ENCODE data around the gene HPCA.
"Not testable (repeated sequence)": the region's sequence is repeated elsewhere in the genome, so short reads cannot be mapped to it uniquely, and the experiment has no call there.

Gene HPCA

GRCh38 chr1:32899586-32900296 lies 13.4 kb downstream of the HPCA start:
- H3K9me3 ChIP-seq (ENCODE audit: control insufficient read depth in 1 of 2, low read length in 2 of 2), result no peaks in the 10 kb centered on the region
- no peaks in the 10 kb centered on the region for H3K27me3 ChIP-seq (ENCODE audit: low read depth, low read length)
- H3K36me3 ChIP-seq (ENCODE audit: control insufficient read depth in 1 of 2, insufficient read depth in 2 of 2, low read length in 2 of 2), result no peaks in the 10 kb centered on the region
- no peak overlapping the region for H3K27ac ChIP-seq (ENCODE audit: low read length)
- H3K4me3 ChIP-seq (ENCODE audit: low read depth in 1 of 2, low read length in 2 of 2), result no peak overlapping the region
- H3K4me1 ChIP-seq (ENCODE audit: control insufficient read depth in 1 of 2, insufficient read depth in 2 of 2, low read length in 2 of 2), result peaks cover 0 to 10% of the 10 kb centered on the region in 2 donors

- H3K36me3 ChIP-seq (ENCODE audit: control insufficient read depth in 1 of 2, insufficient read depth in 2 of 2, low read length in 2 of 2), result no peaks in the 10 kb centered on the region
- peaks cover 0 to 10% of the 10 kb centered on the region in 2 donors for H3K4me1 ChIP-seq (ENCODE audit: control insufficient read depth in 1 of 2, insufficient read depth in 2 of 2, low read length in 2 of 2)
- peak overlapping the region; percentile 53 to 67 for H3K4me3 ChIP-seq (ENCODE audit: low read depth in 1 of 2, low read length in 2 of 2)
- H3K27me3 ChIP-seq (ENCODE audit: low read depth, low read length), result no peaks in the 10 kb centered on the region
- H3K27ac ChIP-seq (ENCODE audit: low read length), result peak overlapping the region; percentile 16
- H3K9me3 ChIP-seq (ENCODE audit: control insufficient read depth in 1 of 2, low read length in 2 of 2), result no peaks in the 10 kb centered on the region
Observed at GRCh38 chr1:32900371-32900955, 14.2 kb downstream of the HPCA start.

- Histone ChIP-seq H3K36me3 (ENCODE audit: control insufficient read depth in 1 of 2, insufficient read depth in 2 of 2, low read length in 2 of 2) (no peaks in the 10 kb centered on the region), H3K27ac (ENCODE audit: low read length) (peak within 1 kb of the TSS; percentile 75), H3K9me3 (ENCODE audit: control insufficient read depth in 1 of 2, low read length in 2 of 2) (no peaks in the 10 kb centered on the region), H3K4me1 (ENCODE audit: control insufficient read depth in 1 of 2, insufficient read depth in 2 of 2, low read length in 2 of 2) (peaks cover 0 to 10% of the 10 kb centered on the region in 2 donors), H3K4me3 (ENCODE audit: low read depth in 1 of 2, low read length in 2 of 2) (peak within 1 kb of the TSS; percentile 65 to 67), H3K27me3 (ENCODE audit: low read depth, low read length) (no peaks in the 10 kb centered on the region)
Observed at GRCh38 chr1:32900956-32901822, 14.9 kb downstream of the HPCA start, which contains the start of gene TMEM54. TSS of gene TMEM54 (minus strand) at chr1:32901389. CDS start at chr1:32901238, 151 bp downstream.

GRCh38 chr1:32901823-32902534 lies 15.7 kb downstream of the HPCA start:
- Histone ChIP-seq H3K36me3 (ENCODE audit: control insufficient read depth in 1 of 2, insufficient read depth in 2 of 2, low read length in 2 of 2) (no peaks in the 10 kb centered on the region), H3K27ac (ENCODE audit: low read length) (peak overlapping the region; percentile 75), H3K4me3 (ENCODE audit: low read depth in 1 of 2, low read length in 2 of 2) (peak overlapping the region; percentile 62 to 65), H3K4me1 (ENCODE audit: control insufficient read depth in 1 of 2, insufficient read depth in 2 of 2, low read length in 2 of 2) (peaks cover 0 to 10% of the 10 kb centered on the region in 2 donors), H3K9me3 (ENCODE audit: control insufficient read depth in 1 of 2, low read length in 2 of 2) (no peaks in the 10 kb centered on the region), H3K27me3 (ENCODE audit: low read depth, low read length) (no peaks in the 10 kb centered on the region)

GRCh38 chr1:32902535-32902920 lies 16.2 kb downstream of the HPCA start:
- no peak overlapping the region for H3K27ac ChIP-seq (ENCODE audit: low read length)
- peaks cover 0 to 10% of the 10 kb centered on the region in 2 donors for H3K4me1 ChIP-seq (ENCODE audit: control insufficient read depth in 1 of 2, insufficient read depth in 2 of 2, low read length in 2 of 2)
- H3K27me3 ChIP-seq (ENCODE audit: low read depth, low read length), result no peaks in the 10 kb centered on the region
- no peaks in the 10 kb centered on the region for H3K9me3 ChIP-seq (ENCODE audit: control insufficient read depth in 1 of 2, low read length in 2 of 2)
- no peak overlapping the region for H3K4me3 ChIP-seq (ENCODE audit: low read depth in 1 of 2, low read length in 2 of 2)
- H3K36me3 ChIP-seq (ENCODE audit: control insufficient read depth in 1 of 2, insufficient read depth in 2 of 2, low read length in 2 of 2), result no peaks in the 10 kb centered on the region

GRCh38 chr1:32903991-32904785 lies 17.9 kb downstream of the HPCA start:
- Histone ChIP-seq H3K27me3 (ENCODE audit: low read depth, low read length) (no peaks in the 10 kb centered on the region), H3K27ac (ENCODE audit: low read length) (peak overlapping the region; percentile 81)

GRCh38 chr1:32904797-32905196 lies 18.5 kb downstream of the HPCA start:
- H3K4me1 ChIP-seq (ENCODE audit: control insufficient read depth in 1 of 2, insufficient read depth in 2 of 2, low read length in 2 of 2), result peaks cover 0 to 10% of the 10 kb centered on the region in 2 donors
- no peak overlapping the region for H3K4me3 ChIP-seq (ENCODE audit: low read depth in 1 of 2, low read length in 2 of 2)
- no peaks in the 10 kb centered on the region for H3K27me3 ChIP-seq (ENCODE audit: low read depth, low read length)
- H3K36me3 ChIP-seq (ENCODE audit: control insufficient read depth in 1 of 2, insufficient read depth in 2 of 2, low read length in 2 of 2), result no peaks in the 10 kb centered on the region
- peak overlapping the region; percentile 81 for H3K27ac ChIP-seq (ENCODE audit: low read length)
- no peaks in the 10 kb centered on the region for H3K9me3 ChIP-seq (ENCODE audit: control insufficient read depth in 1 of 2, low read length in 2 of 2)

More at GRCh38 chr1:32903991-32904785, 17.9 kb downstream of the HPCA start:
- no peaks in the 10 kb centered on the region for H3K9me3 ChIP-seq (ENCODE audit: control insufficient read depth in 1 of 2, low read length in 2 of 2)
- no peak overlapping the region for H3K4me3 ChIP-seq (ENCODE audit: low read depth in 1 of 2, low read length in 2 of 2)
- no peaks in the 10 kb centered on the region for H3K36me3 ChIP-seq (ENCODE audit: control insufficient read depth in 1 of 2, insufficient read depth in 2 of 2, low read length in 2 of 2)
- H3K4me1 ChIP-seq (ENCODE audit: control insufficient read depth in 1 of 2, insufficient read depth in 2 of 2, low read length in 2 of 2), result peaks cover 0 to 10% of the 10 kb centered on the region in 2 donors

GRCh38 chr1:32905588-32905987 lies 19.3 kb downstream of the HPCA start:
- not testable (repeated sequence) for H3K4me1 ChIP-seq (ENCODE audit: control insufficient read depth in 1 of 2, insufficient read depth in 2 of 2, low read length in 2 of 2); H3K27ac ChIP-seq (ENCODE audit: low read length); H3K9me3 ChIP-seq (ENCODE audit: control insufficient read depth in 1 of 2, low read length in 2 of 2); H3K36me3 ChIP-seq (ENCODE audit: control insufficient read depth in 1 of 2, insufficient read depth in 2 of 2, low read length in 2 of 2); H3K4me3 ChIP-seq (ENCODE audit: low read depth in 1 of 2, low read length in 2 of 2); H3K27me3 ChIP-seq (ENCODE audit: low read depth, low read length)

GRCh38 chr1:32906654-32907053 lies 20.4 kb downstream of the HPCA start:
- H3K9me3 ChIP-seq (ENCODE audit: control insufficient read depth in 1 of 2, low read length in 2 of 2), result no peaks in the 10 kb centered on the region
- no peak overlapping the region for H3K4me3 ChIP-seq (ENCODE audit: low read depth in 1 of 2, low read length in 2 of 2)
- H3K4me1 ChIP-seq (ENCODE audit: control insufficient read depth in 1 of 2, insufficient read depth in 2 of 2, low read length in 2 of 2), result peaks cover 0 to 2% of the 10 kb centered on the region in 2 donors
- no peaks in the 10 kb centered on the region for H3K36me3 ChIP-seq (ENCODE audit: control insufficient read depth in 1 of 2, insufficient read depth in 2 of 2, low read length in 2 of 2)
- H3K27ac ChIP-seq (ENCODE audit: low read length), result no peak overlapping the region
- no peaks in the 10 kb centered on the region for H3K27me3 ChIP-seq (ENCODE audit: low read depth, low read length)

GRCh38 chr1:32907435-32907834 lies 21.1 kb downstream of the HPCA start:
- no peak overlapping the region for H3K4me3 ChIP-seq (ENCODE audit: low read depth in 1 of 2, low read length in 2 of 2)
- H3K36me3 ChIP-seq (ENCODE audit: control insufficient read depth in 1 of 2, insufficient read depth in 2 of 2, low read length in 2 of 2), result no peaks in the 10 kb centered on the region
- no peaks in the 10 kb centered on the region for H3K27me3 ChIP-seq (ENCODE audit: low read depth, low read length)
- no peaks in the 10 kb centered on the region for H3K9me3 ChIP-seq (ENCODE audit: control insufficient read depth in 1 of 2, low read length in 2 of 2)
- H3K4me1 ChIP-seq (ENCODE audit: control insufficient read depth in 1 of 2, insufficient read depth in 2 of 2, low read length in 2 of 2), result no peaks in the 10 kb centered on the region
- no peak overlapping the region for H3K27ac ChIP-seq (ENCODE audit: low read length)

All from muscle layer of duodenum (tissue), 2 donors.